Globus pallidus (tissue), 1 donor: Measurements from ENCODE around the gene AKAP13.

ENCODE experiments used
- DNase-seq: peaks from one replicate; pipeline ENCODE4 v3.0.0-alpha.2; 2015; ENCODE audit warnings: low spot score

The AKAP13 gene

DNA sequence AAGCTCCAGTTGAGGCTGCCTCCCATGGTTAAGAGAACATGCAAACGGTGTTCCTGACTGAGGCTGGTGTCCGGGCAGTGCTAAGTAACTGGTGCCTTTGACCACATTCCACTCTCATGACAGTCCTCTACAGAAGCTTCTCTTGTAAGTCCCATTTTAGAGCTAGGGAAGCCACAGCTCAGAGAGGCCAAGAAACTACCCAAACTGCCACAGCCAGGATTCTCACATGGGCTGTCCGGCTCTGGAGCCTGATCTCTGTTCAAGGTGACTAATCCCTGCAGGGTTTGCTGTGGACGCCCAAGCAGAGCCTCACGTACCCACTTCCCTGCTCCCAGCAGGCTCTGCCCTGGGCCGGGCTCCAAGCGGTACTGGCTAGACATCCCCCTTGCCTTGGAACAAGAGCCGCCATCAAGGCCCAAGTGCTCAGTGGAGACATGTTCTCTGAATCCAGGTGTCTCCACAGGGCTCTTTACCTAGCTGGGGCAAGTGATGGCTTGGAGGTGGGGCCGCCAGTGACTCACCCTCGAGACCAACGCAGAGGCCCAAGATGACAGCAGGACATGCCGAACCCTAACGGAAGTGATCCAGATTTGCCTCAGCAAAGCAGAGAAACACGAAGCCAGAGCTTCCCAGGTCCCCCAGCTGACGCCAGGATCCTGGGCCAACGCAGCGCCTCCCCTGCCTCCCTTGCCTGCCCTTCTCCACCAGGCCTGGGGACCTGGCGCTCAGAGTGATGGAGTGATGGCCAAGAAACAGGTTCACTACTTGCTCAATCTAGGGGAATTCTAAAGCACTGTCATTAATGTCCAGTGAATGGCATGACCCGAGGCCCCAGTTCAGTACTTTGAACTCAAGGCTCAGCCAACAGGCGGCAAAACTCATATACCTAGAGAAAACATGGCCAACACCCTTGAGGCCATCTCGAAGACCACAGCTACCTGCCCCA lies 390.0 kb downstream of the AKAP13 start:
- no peak for DNase-seq

GRCh38 chr15:85771271-85771670 lies 390.9 kb downstream of the AKAP13 start:
- DNase-seq: no peak

- DNase-seq: no peak
These were observed 391.5 kb downstream of the AKAP13 start for GRCh38 chr15:85771781-85772445.

DNA sequence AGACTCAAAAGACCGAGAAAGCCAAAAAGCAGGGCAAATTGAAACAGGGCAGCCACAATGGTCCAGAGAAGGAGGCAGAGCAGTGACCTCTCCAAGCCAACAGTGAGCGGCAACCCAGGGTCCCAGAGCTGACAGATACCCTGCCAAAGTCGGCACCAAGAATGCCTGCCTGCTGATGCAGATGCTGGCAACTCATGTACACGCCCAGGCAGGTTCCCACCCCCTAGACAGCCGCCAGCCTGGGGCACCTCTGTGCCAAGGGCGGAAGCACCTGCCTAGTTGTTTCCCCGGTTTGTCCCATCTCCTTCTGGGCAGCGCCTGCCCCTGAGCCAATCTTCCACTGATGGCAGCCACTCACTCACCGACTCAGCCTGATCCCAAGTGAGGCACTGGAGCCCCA lies 392.3 kb downstream of the AKAP13 start:
- no peak for DNase-seq

DNA sequence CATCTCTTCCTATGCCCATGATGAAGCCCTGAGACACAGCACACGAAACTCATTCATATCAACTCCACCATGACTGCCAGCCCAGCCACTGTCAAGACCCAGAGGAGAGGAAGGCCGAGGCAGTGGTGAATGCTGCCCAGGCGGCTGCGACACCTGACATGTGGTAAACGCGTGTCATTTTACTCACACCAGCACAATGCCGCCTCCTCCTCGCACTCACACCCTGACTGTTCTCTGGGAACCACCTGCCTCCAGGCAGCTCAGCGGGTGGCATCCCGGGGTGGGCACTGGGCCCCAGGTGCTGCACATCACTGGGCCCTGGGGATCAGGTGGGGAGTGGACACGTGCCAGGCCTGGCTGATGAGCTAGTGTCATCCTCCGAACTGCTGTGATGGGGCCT lies 392.8 kb downstream of the AKAP13 start:
- DNase-seq: no peak

- DNase-seq: no peak
These were observed 393.6 kb downstream of the AKAP13 start for GRCh38 chr15:85773970-85774369.

DNA sequence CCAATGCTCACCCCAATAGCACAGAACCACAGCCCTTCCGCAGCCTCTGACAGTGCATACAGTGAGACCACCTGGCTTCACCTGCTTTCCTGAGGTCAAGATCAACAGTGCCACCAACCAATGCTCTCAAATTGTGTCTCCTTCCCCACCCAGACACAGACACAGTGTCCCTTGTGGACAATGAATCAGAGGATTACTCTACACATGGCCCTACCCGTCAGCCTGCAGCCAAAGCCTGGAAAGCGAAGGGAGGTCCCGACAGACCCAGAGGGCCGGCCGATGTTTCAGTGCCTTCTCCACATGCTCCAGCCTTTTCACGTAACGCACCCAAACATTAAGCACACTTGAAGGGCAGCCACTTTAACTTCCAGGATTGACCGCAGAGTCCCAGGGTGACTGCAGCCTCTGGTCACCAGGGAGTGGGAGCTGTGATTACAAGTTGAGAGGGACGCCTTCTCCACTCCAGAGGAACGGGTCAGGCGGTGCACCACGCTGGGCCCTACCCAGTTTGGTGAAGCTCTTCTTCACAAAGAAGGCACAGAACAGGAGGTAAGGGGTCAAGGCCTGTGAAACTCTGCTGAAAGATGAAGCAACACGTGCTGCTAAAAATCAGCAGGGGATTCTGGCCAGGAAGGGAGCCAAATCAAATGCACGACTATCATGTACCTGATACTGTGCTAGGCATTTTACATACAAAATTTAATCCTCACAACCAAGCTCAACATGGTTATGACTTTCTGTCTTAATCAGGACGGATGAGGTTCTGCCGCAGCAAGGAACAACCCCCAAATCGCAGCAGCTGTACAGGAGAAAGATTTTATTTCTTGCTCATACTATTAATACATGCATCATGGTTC lies 397.1 kb downstream of the AKAP13 start:
- DNase-seq: no peak

DNA sequence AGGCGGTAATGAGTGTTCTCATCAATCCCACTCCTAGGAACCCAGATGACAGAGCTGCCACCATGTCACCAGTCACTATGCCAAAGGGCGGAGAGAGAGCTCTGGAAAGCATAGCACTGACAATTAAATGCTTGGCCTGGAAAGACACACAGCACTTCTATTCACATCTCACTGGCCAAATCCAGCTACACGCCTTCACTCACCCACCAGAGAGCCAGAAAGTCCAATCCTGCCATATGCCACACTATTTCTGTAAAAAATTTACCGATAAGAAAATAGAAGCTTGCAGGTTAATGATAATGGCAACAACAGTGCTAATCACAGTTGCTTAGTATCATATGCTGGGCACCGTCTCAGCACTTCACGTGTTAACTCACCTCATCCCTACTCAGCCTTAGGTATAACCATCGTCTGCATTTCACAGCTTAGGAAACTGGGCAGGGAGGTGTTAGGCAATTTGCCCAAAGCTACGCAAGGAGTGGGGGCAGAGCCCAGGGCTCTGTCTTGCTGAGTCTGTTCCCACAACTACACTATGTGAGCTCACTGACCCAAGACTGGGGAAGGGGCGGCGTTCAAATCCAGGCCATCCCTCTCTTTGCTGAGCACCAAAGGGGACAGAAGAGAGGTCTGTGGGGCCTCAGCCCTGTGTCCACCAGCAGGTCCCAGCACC lies 397.8 kb downstream of the AKAP13 start:
- no peak for DNase-seq

DNA sequence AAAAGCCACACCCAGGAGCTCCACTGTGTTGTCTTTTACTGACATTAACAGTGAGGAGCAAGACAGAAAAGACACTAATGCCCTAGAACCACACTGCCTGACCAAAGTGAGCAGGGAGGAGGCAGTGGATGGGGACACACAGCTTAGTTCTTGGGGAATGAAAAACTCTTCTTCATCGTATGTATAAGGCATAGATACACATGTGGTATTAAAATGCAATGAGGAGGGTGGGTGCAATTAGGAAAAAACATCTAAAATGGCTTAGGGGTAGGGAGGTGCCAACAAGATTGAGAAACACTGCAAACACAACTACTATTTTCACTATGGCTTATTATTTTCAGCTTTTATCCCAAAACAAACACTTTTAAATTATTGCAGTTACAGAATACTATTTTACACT lies 398.8 kb downstream of the AKAP13 start:
- no peak for DNase-seq

GRCh38 chr15:85780225-85780985 lies 400.0 kb downstream of the AKAP13 start:
- DNase-seq: no peak

- no peak for DNase-seq
These were observed 400.7 kb downstream of the AKAP13 start for GRCh38 chr15:85781099-85781498.

DNA sequence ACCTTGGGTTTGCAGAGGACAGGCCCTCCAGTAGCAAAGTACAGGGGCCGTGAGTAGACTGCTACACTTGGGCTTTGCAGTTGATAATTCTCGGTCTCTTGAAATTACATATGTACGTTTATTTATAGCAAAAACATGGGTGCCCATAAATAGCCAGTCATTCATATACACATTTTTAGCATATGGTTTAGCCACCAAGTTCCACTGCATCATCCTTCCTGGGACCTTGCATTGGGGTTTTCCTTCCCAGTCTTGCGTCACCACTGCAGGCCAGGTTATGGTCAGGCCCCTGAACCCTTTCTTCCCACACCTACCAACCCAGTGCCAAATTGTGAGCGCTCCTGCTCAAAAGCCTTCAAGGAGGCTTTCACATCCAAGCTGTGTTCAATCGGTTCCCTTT lies 401.7 kb downstream of the AKAP13 start:
- no peak for DNase-seq

DNA sequence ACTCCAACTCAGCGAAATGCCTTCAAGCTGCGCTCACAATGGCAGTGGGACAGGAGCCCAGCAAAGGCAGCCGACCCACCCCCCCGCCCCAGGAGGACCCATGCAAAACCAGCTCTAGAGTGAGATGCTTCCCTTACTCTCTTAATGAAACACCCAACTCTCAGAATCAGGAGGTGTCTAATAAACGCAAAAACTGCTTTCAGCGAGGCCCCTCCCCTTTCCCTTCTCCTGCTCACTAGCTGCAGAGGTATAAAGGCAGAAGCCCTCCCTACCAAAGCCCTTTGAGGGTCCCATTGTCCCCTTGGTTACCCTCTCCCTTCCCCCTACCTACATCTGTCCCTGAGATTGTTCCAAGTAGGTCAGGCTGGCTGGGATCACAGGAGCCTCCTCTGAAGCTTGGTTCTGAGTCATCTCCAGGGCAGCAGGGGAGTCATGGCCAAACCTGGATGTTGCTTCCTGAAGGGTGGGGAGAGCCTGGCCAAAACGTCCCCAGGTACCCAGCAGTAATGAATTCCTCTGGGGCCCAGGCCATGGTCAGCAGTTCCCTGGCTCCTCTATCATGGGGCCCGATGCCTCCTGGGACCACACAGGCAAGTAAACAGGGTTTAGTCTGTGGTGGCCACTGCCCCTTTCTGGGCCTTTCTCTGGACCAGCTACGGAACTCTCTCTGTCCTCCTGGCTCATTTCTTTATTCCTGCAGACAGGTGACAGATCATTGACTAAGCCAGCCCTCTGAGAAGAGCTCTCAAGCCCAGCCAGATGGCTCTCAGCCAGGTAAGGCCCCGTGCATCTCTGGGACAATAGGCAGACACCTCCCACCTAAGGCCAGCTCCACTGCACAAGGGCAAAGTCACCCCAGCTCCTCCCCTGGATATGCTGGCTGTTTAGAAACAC lies 405.7 kb downstream of the AKAP13 start:
- DNase-seq: no peak

- DNase-seq: no peak
These were observed 406.3 kb downstream of the AKAP13 start for GRCh38 chr15:85786781-85787114.

GRCh38 chr15:85788771-85789495 lies 408.5 kb downstream of the AKAP13 start:
- DNase-seq: no peak

GRCh38 chr15:85789496-85789875 lies 409.1 kb downstream of the AKAP13 start:
- no peak for DNase-seq

GRCh38 chr15:85792102-85792731 lies 411.8 kb downstream of the AKAP13 start:
- no peak for DNase-seq

DNA sequence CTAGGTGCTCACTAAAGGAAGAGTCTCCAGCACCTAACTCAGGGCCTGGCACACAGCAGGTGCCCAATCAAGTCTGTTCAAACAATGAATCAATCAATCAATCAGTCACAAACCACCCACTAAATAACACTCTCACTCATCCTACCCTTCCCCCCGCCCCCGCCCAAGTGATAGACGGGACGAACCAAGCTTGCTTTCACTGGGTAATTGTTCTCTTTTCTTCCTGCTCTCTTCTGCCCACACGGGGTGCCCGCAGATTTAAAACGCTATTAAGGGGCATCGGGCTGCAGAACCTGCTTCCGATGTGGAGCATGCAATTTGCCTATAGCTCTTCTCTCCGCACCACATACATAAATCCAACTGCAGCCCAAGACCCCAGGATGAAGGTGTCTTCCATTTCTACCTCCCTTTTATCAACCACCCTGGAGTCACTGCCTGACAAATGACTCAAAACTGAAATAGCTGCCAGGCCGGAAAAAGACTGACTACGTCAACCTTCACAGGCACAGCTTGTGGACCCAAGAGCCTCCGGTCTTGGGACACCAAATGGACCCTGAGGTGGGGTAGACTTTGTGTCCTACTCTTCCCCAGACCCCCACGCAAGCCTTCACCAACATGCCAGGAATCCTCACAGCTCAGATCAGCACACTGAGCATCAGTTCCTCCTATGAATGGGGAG lies 412.6 kb downstream of the AKAP13 start:
- no peak for DNase-seq
